GM18907 (cell line): Measurements from ENCODE around the gene GCNT3.
"Not testable (repeated sequence)": the region's sequence is repeated elsewhere in the genome, so short reads cannot be mapped to it uniquely, and the experiment has no call there.

ENCODE experiments used
- ATAC-seq: cut with Tn5 transposase; IDR thresholded peaks from one replicate; pipeline ENCODE4 v1.9.1; 2021; ENCODE audit warnings: mild to moderate bottlenecking, moderate library complexity; ENCODE audit not compliant: unreplicated experiment

GCNT3 gene

GRCh38 chr15:59615661-59616060, 4.1 kb downstream of the GCNT3 start:
- no peak for ATAC-seq

- no peak for ATAC-seq
Measured at GRCh38 chr15:59616379-59616778, 4.8 kb downstream of the GCNT3 start.

GRCh38 chr15:59618406-59618805, 6.8 kb downstream of the GCNT3 start:
- ATAC-seq = no peak

GRCh38 chr15:59622289-59622688, 10.7 kb downstream of the GCNT3 start:
- ATAC-seq = peak; percentile 86

- ATAC-seq = no peak
Measured at GRCh38 chr15:59632714-59633113, 21.1 kb downstream of the GCNT3 start.

GRCh38 chr15:59636184-59636583, 24.6 kb downstream of the GCNT3 start:
- ATAC-seq = no peak

- not testable (repeated sequence) for ATAC-seq
Measured at GRCh38 chr15:59637507-59637906, 25.9 kb downstream of the GCNT3 start.

- no peak for ATAC-seq
Measured at GRCh38 chr15:59642351-59642750, 30.8 kb downstream of the GCNT3 start.

- ATAC-seq = no peak
Measured at GRCh38 chr15:59644756-59645155, 33.2 kb downstream of the GCNT3 start.

GRCh38 chr15:59645812-59646211, 34.2 kb downstream of the GCNT3 start:
- not testable (repeated sequence) for ATAC-seq

- ATAC-seq = no peak
Measured at GRCh38 chr15:59646277-59646676, 34.7 kb downstream of the GCNT3 start.

- no peak for ATAC-seq
Measured at GRCh38 chr15:59647085-59647484, 35.5 kb downstream of the GCNT3 start.

- no peak for ATAC-seq
Measured at GRCh38 chr15:59649603-59650002, 38.0 kb downstream of the GCNT3 start.

- ATAC-seq = no peak
Measured at GRCh38 chr15:59654046-59654445, 42.5 kb downstream of the GCNT3 start.

- ATAC-seq = peak; percentile 98
Measured at GRCh38 chr15:59656897-59657634, 45.5 kb downstream of the GCNT3 start, which contains the start of gene GTF2A2. GTF2A2 (minus strand) TSS chr15:59657515; CDS start chr15:59652277, 5,238 bp downstream.

GRCh38 chr15:59657635-59658125, 46.1 kb downstream of the GCNT3 start:
- ATAC-seq = peak; percentile 12

- no peak for ATAC-seq
Measured at GRCh38 chr15:59659366-59659765, 47.8 kb downstream of the GCNT3 start.

- no peak for ATAC-seq
Measured at GRCh38 chr15:59662260-59662659, 50.7 kb downstream of the GCNT3 start.

GRCh38 chr15:59668556-59668955, 57.0 kb downstream of the GCNT3 start:
- ATAC-seq = no peak
